ENCODE data around the gene ANKRD34B.

Gene ANKRD34B

GRCh38 chr5:80569086-80569960 is 757 bp downstream of the ANKRD34B start:
- no peak for DNase-seq (ENCODE audit: low spot score)

- DNase-seq (ENCODE audit: low spot score): no peak
Observed at GRCh38 chr5:80568251-80568650, 1.8 kb downstream of the ANKRD34B start.

GRCh38 chr5:80566711-80567259 is 3.3 kb downstream of the ANKRD34B start:
- no peak for DNase-seq (ENCODE audit: low spot score)

- DNase-seq (ENCODE audit: low spot score): no peak
Observed at GRCh38 chr5:80565330-80565729, 4.8 kb downstream of the ANKRD34B start.

- DNase-seq (ENCODE audit: low spot score): no peak
Observed at GRCh38 chr5:80559244-80559643, 10.8 kb downstream of the ANKRD34B start.

- no peak for DNase-seq (ENCODE audit: low spot score)
Observed at GRCh38 chr5:80555099-80555498, 15.0 kb downstream of the ANKRD34B start.

- DNase-seq (ENCODE audit: low spot score): no peak
Observed at GRCh38 chr5:80554646-80555045, 15.4 kb downstream of the ANKRD34B start.

GRCh38 chr5:80541392-80541791 is 28.7 kb downstream of the ANKRD34B start:
- no peak for DNase-seq (ENCODE audit: low spot score)

GRCh38 chr5:80540691-80541090 is 29.4 kb downstream of the ANKRD34B start:
- DNase-seq (ENCODE audit: low spot score): no peak

- DNase-seq (ENCODE audit: low spot score): no peak
Observed at GRCh38 chr5:80516826-80517225, 53.3 kb downstream of the ANKRD34B start.

- DNase-seq (ENCODE audit: low spot score): no peak
Observed at GRCh38 chr5:80509362-80509761, 60.7 kb downstream of the ANKRD34B start.

- DNase-seq (ENCODE audit: low spot score): no peak
Observed at GRCh38 chr5:80508844-80509243, 61.2 kb downstream of the ANKRD34B start.

- DNase-seq (ENCODE audit: low spot score): no peak
Observed at GRCh38 chr5:80507663-80508062, 62.4 kb downstream of the ANKRD34B start.

All from kidney capillary endothelial cell (primary cell).